ENCODE results near the gene GAREM1. TPM values are rescaled to one million over a fixed set of nuclear protein-coding genes. Genes with fewer than 3 reads are reported as not detected.

The GAREM1 gene
- polyA plus RNA-seq, 1 experiment = 0.37 TPM

GRCh38 chr18:32337347-32337746 is 133.3 kb downstream of the GAREM1 start:
- no peak for TF ChIP-seq CTCF (IDR thresholded peaks at IDR 0.05; ENCODE audit: insufficient read depth, low read depth, low read length)
- DNase-seq (ENCODE audit: low read depth) = no peak
- ChIA-PET CTCF (interaction anchor here (1.0 to 1.5 kb wide), 3 partner anchors 9 to 22 kb away, joined by 3 to 4 read pairs (median 3); no protein-coding TSS in a partner anchor), POLR2A (no interaction called here)
- Histone ChIP-seq H3K27me3 (ENCODE audit: control insufficient read depth, insufficient read depth, low read length) (peaks cover 3% of the 10 kb centered on the region; the same call in 1 of the 2 replicates), H3K36me3 (ENCODE audit: control insufficient read depth, insufficient read depth, low read length) (no peaks in the 10 kb centered on the region), H3K4me3 (ENCODE audit: low read depth, low read length) (no peak overlapping the region)

GRCh38 chr18:32335228-32335627 is 135.5 kb downstream of the GAREM1 start:
- H3K36me3 ChIP-seq (ENCODE audit: control insufficient read depth, insufficient read depth, low read length) = no peaks in the 10 kb centered on the region
- H3K4me3 ChIP-seq (ENCODE audit: low read depth, low read length) = no peak overlapping the region
- peaks cover 3% of the 10 kb centered on the region; the same call in 1 of the 2 replicates for H3K27me3 ChIP-seq (ENCODE audit: control insufficient read depth, insufficient read depth, low read length)
- ChIA-PET POLR2A (no interaction called here), CTCF (no interaction called here)
- no peak for DNase-seq (ENCODE audit: low read depth)
- no peak for TF ChIP-seq CTCF (IDR thresholded peaks at IDR 0.05; ENCODE audit: insufficient read depth, low read depth, low read length)

- DNase-seq (ENCODE audit: low read depth) = no peak
- Histone ChIP-seq H3K36me3 (ENCODE audit: control insufficient read depth, insufficient read depth, low read length) (no peaks in the 10 kb centered on the region), H3K4me3 (ENCODE audit: low read depth, low read length) (no peak overlapping the region), H3K27me3 (ENCODE audit: control insufficient read depth, insufficient read depth, low read length) (peaks cover 3% of the 10 kb centered on the region; the same call in 1 of the 2 replicates)
- ChIA-PET POLR2A (no interaction called here), CTCF (no interaction called here)
- TF ChIP-seq CTCF (IDR thresholded peaks at IDR 0.05; ENCODE audit: insufficient read depth, low read depth, low read length) = no peak
Measured at GRCh38 chr18:32333781-32334180, 136.9 kb downstream of the GAREM1 start.

GRCh38 chr18:32332708-32333107 is 138.0 kb downstream of the GAREM1 start:
- no peak for TF ChIP-seq CTCF (IDR thresholded peaks at IDR 0.05; ENCODE audit: insufficient read depth, low read depth, low read length)
- Histone ChIP-seq H3K27me3 (ENCODE audit: control insufficient read depth, insufficient read depth, low read length) (peaks cover 3% of the 10 kb centered on the region; the same call in 1 of the 2 replicates), H3K36me3 (ENCODE audit: control insufficient read depth, insufficient read depth, low read length) (no peaks in the 10 kb centered on the region), H3K4me3 (ENCODE audit: low read depth, low read length) (no peak overlapping the region)
- POLR2A ChIA-PET = no interaction called here
- no peak for DNase-seq (ENCODE audit: low read depth)
- CTCF ChIA-PET = no interaction called here

GRCh38 chr18:32328974-32329373 is 141.7 kb downstream of the GAREM1 start:
- DNase-seq (ENCODE audit: low read depth) = no peak
- Histone ChIP-seq H3K4me3 (ENCODE audit: low read depth, low read length) (no peak overlapping the region), H3K27me3 (ENCODE audit: control insufficient read depth, insufficient read depth, low read length) (peaks cover 3% of the 10 kb centered on the region; the same call in 1 of the 2 replicates), H3K36me3 (ENCODE audit: control insufficient read depth, insufficient read depth, low read length) (no peaks in the 10 kb centered on the region)
- CTCF ChIA-PET = interaction anchor here (0.9 kb wide), 1 partner anchor 8 kb away, joined by 4 read pairs; no protein-coding TSS in a partner anchor
- POLR2A ChIA-PET = no interaction called here
- TF ChIP-seq CTCF (IDR thresholded peaks at IDR 0.05; ENCODE audit: insufficient read depth, low read depth, low read length) = no peak

Data from BJ (cell line).